Astrocyte (in vitro differentiated cells and primary cell): ENCODE data around the gene CD59. TPM values are rescaled to one million over a fixed set of nuclear protein-coding genes. Genes with fewer than 3 reads are reported as not detected.
A peak's percentile ranks its signal among the peaks of the same experiment; 100 is the strongest.

ENCODE experiments used
- DNase-seq: peaks from one replicate; pipeline ENCODE4 v3.0.0-alpha.2; 2010; ENCODE audit warnings: low read depth
- FAIRE-seq: peaks from 2 replicates; lab custom pipeline; 2011; peaks lifted over from hg19 to GRCh38; lab: Jason Lieb, UNC
- H2AFZ ChIP-seq: 2 replicates; pipeline ENCODE4 v1.6.0; 2012; ENCODE audit warnings: low read depth, low read length, inconsistent platforms
- H3K27ac ChIP-seq: 2 replicates; pipeline ENCODE4 v1.5.1; 2011; ENCODE audit warnings: low read depth, low read length, inconsistent platforms
- H3K27me3 ChIP-seq: 2 replicates; pipeline ENCODE4 v1.6.0; 2011; ENCODE audit warnings: low read length, inconsistent platforms; ENCODE audit not compliant: insufficient read depth
- H3K36me3 ChIP-seq: 2 replicates; pipeline ENCODE4 v1.5.1; 2011; ENCODE audit warnings: low read length, inconsistent platforms; ENCODE audit not compliant: insufficient read depth
- H3K4me1 ChIP-seq: 2 replicates; pipeline ENCODE4 v1.5.1; 2011; ENCODE audit warnings: low read length, inconsistent platforms; ENCODE audit not compliant: insufficient read depth
- H3K4me2 ChIP-seq: 2 replicates; pipeline ENCODE4 v1.6.0; 2012; ENCODE audit warnings: low read length, inconsistent platforms
- H3K4me3 ChIP-seq: 2 replicates; pipeline ENCODE4 v1.5.1; 2011; ENCODE audit warnings: low read depth, mild to moderate bottlenecking, low read length, inconsistent platforms; ENCODE audit not compliant: insufficient read depth
- H3K79me2 ChIP-seq: 2 replicates; pipeline ENCODE4 v1.6.0; 2012; ENCODE audit warnings: mild to moderate bottlenecking, low read length, inconsistent platforms; ENCODE audit not compliant: insufficient read depth
- H3K9ac ChIP-seq: 2 replicates; pipeline ENCODE4 v1.6.0; 2012; ENCODE audit warnings: mild to moderate bottlenecking, low read length, inconsistent platforms
- H3K9me3 ChIP-seq: 2 replicates; pipeline ENCODE4 v1.5.1; 2012; ENCODE audit warnings: low read depth, mild to moderate bottlenecking, low read length, inconsistent platforms; ENCODE audit not compliant: insufficient read depth
- H4K20me1 ChIP-seq: 2 replicates; pipeline ENCODE4 v1.6.0; 2012; ENCODE audit warnings: low read length, inconsistent platforms; ENCODE audit not compliant: insufficient read depth
- H3K27ac Mint-ChIP-seq: one replicate; pipeline ENCODE4 v1.8.0; 2021; ENCODE audit warnings: mild to moderate bottlenecking, mixed read lengths; ENCODE audit not compliant: unreplicated experiment
- H3K27me3 Mint-ChIP-seq: one replicate; pipeline ENCODE4 v1.8.0; 2021; ENCODE audit warnings: low read depth, mixed read lengths; ENCODE audit not compliant: unreplicated experiment
- H3K36me3 Mint-ChIP-seq: one replicate; pipeline ENCODE4 v1.8.0; 2021; ENCODE audit warnings: low read depth, mixed read lengths; ENCODE audit not compliant: unreplicated experiment
- H3K4me1 Mint-ChIP-seq: one replicate; pipeline ENCODE4 v1.8.0; 2021; ENCODE audit warnings: low read depth, mixed read lengths; ENCODE audit not compliant: unreplicated experiment
- H3K4me3 Mint-ChIP-seq: one replicate; pipeline ENCODE4 v1.8.0; 2021; ENCODE audit warnings: mild to moderate bottlenecking, moderate library complexity, mixed read lengths; ENCODE audit not compliant: unreplicated experiment
- H3K9me3 Mint-ChIP-seq: one replicate; pipeline ENCODE4 v1.8.0; 2021; ENCODE audit warnings: mild to moderate bottlenecking, mixed read lengths; ENCODE audit not compliant: unreplicated experiment
- CTCF ChIP-seq: IDR thresholded peaks from 2 replicates; pipeline ENCODE4 v1.5.1; 2011; ENCODE audit warnings: low read depth, mild to moderate bottlenecking, inconsistent platforms, low read length, moderate library complexity; ENCODE audit not compliant: insufficient read depth
- EZH2 ChIP-seq: IDR thresholded peaks from 2 replicates; pipeline ENCODE4 v1.6.1; 2012; ENCODE audit warnings: mild to moderate bottlenecking, low read length, inconsistent platforms; ENCODE audit not compliant: insufficient read depth
- total RNA-seq: library from RNA; stranded (reverse); gene quantifications from 2 replicates; pipeline ENCODE4 v1.2.1, GENCODE V29; 2021

CD59 gene
- total RNA-seq, 1 donor from 2014 or later: 587 TPM

- Histone ChIP-seq H3K27ac (no peak overlapping the region), H3K27me3 (no peaks in the 10 kb centered on the region), H3K36me3 (peaks cover 10% of the 10 kb centered on the region), H3K4me1 (peaks cover 25% of the 10 kb centered on the region), H3K4me2 (no peak overlapping the region), H3K79me2 (no peaks in the 10 kb centered on the region), H3K9me3 (no peaks in the 10 kb centered on the region), H2AFZ (no peak overlapping the region), H3K9ac (no peak overlapping the region), H4K20me1 (no peaks in the 10 kb centered on the region), H3K4me3 (no peak overlapping the region)
- FAIRE-seq (no peak), DNase-seq (no peak)
- Mint-ChIP-seq H3K4me3 (no peak overlapping the region), H3K27ac (no peak overlapping the region), H3K9me3 (peaks cover 3% of the 10 kb centered on the region), H3K27me3 (no peaks in the 10 kb centered on the region), H3K36me3 (peaks cover 15% of the 10 kb centered on the region), H3K4me1 (peaks cover 27% of the 10 kb centered on the region)
- TF ChIP-seq EZH2 (no peak), CTCF (no peak)
Observed at GRCh38 chr11:33668951-33669596, 67.1 kb downstream of the CD59 start.

DNA sequence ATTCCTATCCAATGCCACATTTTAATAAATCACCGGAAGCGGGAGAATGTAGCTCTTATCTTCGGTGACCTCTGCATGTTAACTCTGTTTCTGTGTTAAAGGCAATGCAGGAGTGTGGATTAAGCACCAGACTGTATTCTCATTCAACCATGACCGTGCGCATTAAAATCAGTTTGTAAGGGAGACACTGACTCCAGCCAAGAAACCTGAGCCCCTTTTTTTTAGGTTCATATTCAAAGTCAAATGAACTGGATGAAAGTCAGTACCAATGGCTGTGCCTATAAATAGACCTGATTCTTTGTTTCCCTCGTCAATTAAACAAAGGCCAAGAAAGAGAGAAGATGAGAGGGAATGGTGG lies 67.8 kb downstream of the CD59 start:
- no peak overlapping the region for H3K27ac ChIP-seq
- Mint-ChIP-seq H3K9me3 (peaks cover 3% of the 10 kb centered on the region), H3K27me3 (no peaks in the 10 kb centered on the region), H3K36me3 (peaks cover 14% of the 10 kb centered on the region), H3K27ac (no peak overlapping the region), H3K4me1 (peaks cover 21% of the 10 kb centered on the region), H3K4me3 (no peak overlapping the region)
- no peak overlapping the region for H3K9ac ChIP-seq
- H2AFZ ChIP-seq: no peak overlapping the region
- no peak overlapping the region for H3K4me2 ChIP-seq
- no peaks in the 10 kb centered on the region for H4K20me1 ChIP-seq
- peaks cover 10% of the 10 kb centered on the region for H3K36me3 ChIP-seq
- H3K79me2 ChIP-seq: no peaks in the 10 kb centered on the region
- H3K9me3 ChIP-seq: no peaks in the 10 kb centered on the region
- peaks cover 21% of the 10 kb centered on the region for H3K4me1 ChIP-seq
- DNase-seq (peak; percentile 51), FAIRE-seq (no peak)
- no peak for TF ChIP-seq CTCF
- TF ChIP-seq EZH2: no peak
- no peaks in the 10 kb centered on the region for H3K27me3 ChIP-seq
- H3K4me3 ChIP-seq: no peak overlapping the region

- peaks cover 3% of the 10 kb centered on the region for H3K9me3 Mint-ChIP-seq
- DNase-seq: no peak
- Histone ChIP-seq H3K4me2 (no peak overlapping the region), H3K36me3 (peaks cover 10% of the 10 kb centered on the region), H4K20me1 (no peaks in the 10 kb centered on the region), H3K79me2 (no peaks in the 10 kb centered on the region), H2AFZ (no peak overlapping the region), H3K27me3 (no peaks in the 10 kb centered on the region), H3K4me3 (no peak overlapping the region), H3K4me1 (peaks cover 21% of the 10 kb centered on the region), H3K9me3 (no peaks in the 10 kb centered on the region), H3K27ac (no peak overlapping the region), H3K9ac (no peak overlapping the region)
- FAIRE-seq: peak; percentile 37
- H3K4me3 Mint-ChIP-seq: no peak overlapping the region
- no peak overlapping the region for H3K27ac Mint-ChIP-seq
- TF ChIP-seq EZH2: no peak
- no peak for TF ChIP-seq CTCF
- peaks cover 21% of the 10 kb centered on the region for H3K4me1 Mint-ChIP-seq
- no peaks in the 10 kb centered on the region for H3K27me3 Mint-ChIP-seq
- peaks cover 14% of the 10 kb centered on the region for H3K36me3 Mint-ChIP-seq
Observed at GRCh38 chr11:33667819-33668467, 68.3 kb downstream of the CD59 start.
